Measurements from ENCODE around the gene PRDM16.

The PRDM16 gene

DNA sequence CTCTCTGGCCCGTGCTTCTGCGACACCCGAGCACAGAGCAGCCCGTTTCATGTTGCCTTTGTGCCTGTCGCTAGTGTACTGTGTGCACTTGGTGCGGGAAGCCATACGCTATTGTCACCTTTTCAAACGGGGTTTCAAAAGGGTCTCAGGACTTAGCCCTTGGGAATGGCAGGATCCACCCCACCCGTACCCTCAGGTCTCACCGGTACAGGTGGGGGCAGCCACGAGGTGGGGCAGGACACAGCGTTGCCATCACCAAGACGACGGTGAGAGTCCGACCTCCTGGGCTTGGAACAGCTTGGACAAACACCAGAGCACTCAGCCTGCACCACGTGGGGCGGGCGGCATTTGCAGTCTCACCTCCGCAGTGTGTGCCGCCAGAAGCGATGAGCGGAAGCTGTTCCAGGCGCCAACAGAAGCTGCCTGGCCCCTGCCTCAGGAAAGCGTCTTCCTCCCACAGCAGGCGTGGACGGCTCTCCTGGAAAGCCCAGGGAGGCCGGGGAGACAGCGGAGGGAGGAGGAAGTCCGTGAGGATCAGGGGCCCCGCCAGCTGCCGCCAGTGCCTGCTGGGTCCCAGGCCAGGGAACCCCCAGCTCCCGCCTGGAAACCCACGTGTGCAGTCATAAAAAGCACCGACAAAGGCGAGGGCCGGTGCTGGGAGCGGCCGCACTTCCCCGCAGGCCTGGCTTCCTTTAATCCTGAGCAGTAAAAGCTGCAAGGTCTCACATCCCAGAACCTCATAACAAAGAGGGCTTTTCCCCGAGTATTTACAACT is 254.2 kb downstream of the PRDM16 start:
- no peak for DNase-seq
- TF ChIP-seq POLR2A (IDR thresholded peaks at IDR 0.05; ENCODE audit: low read length) = no peak
- no peak for TF ChIP-seq GATA1 (IDR thresholded peaks at IDR 0.05; ENCODE audit: low read depth, low read length)

DNA sequence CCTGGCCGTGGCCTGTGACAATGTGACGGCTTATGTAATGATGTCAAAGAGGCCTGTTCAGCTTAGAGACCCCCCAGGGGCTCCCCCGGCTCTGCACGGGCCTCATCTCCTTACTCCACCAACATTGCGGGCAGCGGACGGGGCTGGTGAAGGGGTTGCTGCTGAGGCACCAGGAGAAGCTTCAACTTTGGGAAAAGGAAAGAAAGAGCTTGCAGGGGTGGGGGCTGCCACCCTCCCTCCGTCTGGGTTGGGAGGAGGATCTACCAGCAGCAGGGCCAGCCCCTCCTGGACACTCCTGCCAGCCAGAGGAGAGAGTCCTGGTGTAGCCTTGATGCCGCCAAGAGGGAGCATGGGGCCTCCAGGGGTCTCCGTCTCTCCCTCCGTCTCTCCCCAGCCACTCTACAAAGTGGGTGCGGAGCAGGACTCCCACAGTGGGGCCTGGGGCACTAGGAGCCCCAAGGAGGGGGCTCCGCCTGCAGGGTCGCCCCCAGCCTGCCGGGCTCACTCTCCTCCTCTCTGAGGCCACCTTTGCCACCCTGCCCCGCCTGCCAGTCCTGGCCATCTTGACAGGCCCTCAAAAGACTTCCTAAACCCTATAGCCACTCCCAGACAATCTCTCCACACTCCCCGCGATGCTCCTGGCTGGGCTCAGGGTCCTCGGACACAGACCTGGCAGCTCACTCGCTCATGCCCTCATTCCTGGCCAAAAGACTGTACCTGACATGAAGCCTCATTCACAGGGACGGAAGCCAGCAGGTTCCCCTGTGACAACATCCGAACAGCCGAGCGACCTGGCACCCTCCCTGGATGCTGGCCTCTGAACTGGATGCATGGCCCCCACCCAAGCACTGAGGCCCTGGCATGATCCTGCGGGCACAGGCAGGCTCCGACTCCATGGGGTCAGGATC is 255.0 kb downstream of the PRDM16 start:
- TF ChIP-seq POLR2A (IDR thresholded peaks at IDR 0.05; ENCODE audit: low read length) = no peak
- TF ChIP-seq GATA1 (IDR thresholded peaks at IDR 0.05; ENCODE audit: low read depth, low read length) = no peak
- no peak for DNase-seq

- TF ChIP-seq POLR2A (IDR thresholded peaks at IDR 0.05; ENCODE audit: low read length) = no peak
- no peak for TF ChIP-seq GATA1 (IDR thresholded peaks at IDR 0.05; ENCODE audit: low read depth, low read length)
- no peak for DNase-seq
Observed at GRCh38 chr1:3324704-3325535, 255.9 kb downstream of the PRDM16 start.

- DNase-seq = no peak
- TF ChIP-seq GATA1 (IDR thresholded peaks at IDR 0.05; ENCODE audit: low read depth, low read length) (no peak), POLR2A (IDR thresholded peaks at IDR 0.05; ENCODE audit: low read length) (no peak)
Observed at GRCh38 chr1:3326516-3327388, 257.7 kb downstream of the PRDM16 start.

DNA sequence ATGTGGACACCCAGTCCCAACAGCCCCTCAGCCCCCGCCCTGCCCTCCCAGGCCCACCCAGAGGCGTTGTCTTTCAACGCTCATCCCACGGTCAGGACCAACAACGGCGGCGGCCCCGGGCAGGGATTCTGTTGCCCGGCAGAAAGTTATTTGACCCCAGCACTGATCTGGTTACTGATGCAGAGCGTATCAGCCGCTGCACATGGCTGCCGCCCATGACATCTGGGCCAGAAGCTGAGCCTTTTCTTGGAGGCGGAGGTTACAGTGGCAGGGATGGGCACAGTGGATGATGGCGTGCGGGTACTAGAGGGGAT is 258.3 kb downstream of the PRDM16 start:
- DNase-seq = no peak
- TF ChIP-seq GATA1 (IDR thresholded peaks at IDR 0.05; ENCODE audit: low read depth, low read length) (no peak), POLR2A (IDR thresholded peaks at IDR 0.05; ENCODE audit: low read length) (no peak)

GRCh38 chr1:3327936-3328590 is 259.1 kb downstream of the PRDM16 start:
- TF ChIP-seq POLR2A (IDR thresholded peaks at IDR 0.05; ENCODE audit: low read length) = no peak
- TF ChIP-seq GATA1 (IDR thresholded peaks at IDR 0.05; ENCODE audit: low read depth, low read length) = no peak
- no peak for DNase-seq

GRCh38 chr1:3329640-3330281 is 260.8 kb downstream of the PRDM16 start:
- TF ChIP-seq GATA1 (IDR thresholded peaks at IDR 0.05; ENCODE audit: low read depth, low read length) = no peak
- TF ChIP-seq POLR2A (IDR thresholded peaks at IDR 0.05; ENCODE audit: low read length) = no peak
- no peak for DNase-seq

GRCh38 chr1:3330771-3331245 is 261.8 kb downstream of the PRDM16 start:
- TF ChIP-seq GATA1 (IDR thresholded peaks at IDR 0.05; ENCODE audit: low read depth, low read length) (no peak), POLR2A (IDR thresholded peaks at IDR 0.05; ENCODE audit: low read length) (no peak)
- no peak for DNase-seq

DNA sequence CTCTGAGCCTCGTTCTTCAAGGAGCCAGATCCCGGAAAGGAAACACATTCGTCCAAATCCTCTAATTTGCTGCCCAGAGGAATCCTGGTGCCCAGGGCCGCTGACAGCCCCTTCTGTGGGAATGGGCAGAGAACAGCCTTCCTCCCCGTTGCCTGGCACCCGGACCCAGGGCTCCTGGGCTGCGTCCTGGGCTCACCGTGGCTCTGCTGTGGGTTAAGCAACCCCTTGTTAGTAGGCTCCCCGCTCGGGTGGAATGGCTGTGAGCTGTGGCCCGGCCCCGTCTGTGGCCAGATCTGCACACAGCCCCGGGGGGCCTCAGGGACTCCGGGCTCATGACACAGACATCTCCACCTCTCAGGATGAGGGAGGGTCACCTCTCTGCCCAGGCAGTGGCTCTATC is 262.6 kb downstream of the PRDM16 start:
- DNase-seq = no peak
- TF ChIP-seq GATA1 (IDR thresholded peaks at IDR 0.05; ENCODE audit: low read depth, low read length) (no peak), POLR2A (IDR thresholded peaks at IDR 0.05; ENCODE audit: low read length) (no peak)

- TF ChIP-seq POLR2A (IDR thresholded peaks at IDR 0.05; ENCODE audit: low read length) (no peak), GATA1 (IDR thresholded peaks at IDR 0.05; ENCODE audit: low read depth, low read length) (no peak)
- no peak for DNase-seq
Observed at GRCh38 chr1:3332043-3332442, 263.0 kb downstream of the PRDM16 start.

DNA sequence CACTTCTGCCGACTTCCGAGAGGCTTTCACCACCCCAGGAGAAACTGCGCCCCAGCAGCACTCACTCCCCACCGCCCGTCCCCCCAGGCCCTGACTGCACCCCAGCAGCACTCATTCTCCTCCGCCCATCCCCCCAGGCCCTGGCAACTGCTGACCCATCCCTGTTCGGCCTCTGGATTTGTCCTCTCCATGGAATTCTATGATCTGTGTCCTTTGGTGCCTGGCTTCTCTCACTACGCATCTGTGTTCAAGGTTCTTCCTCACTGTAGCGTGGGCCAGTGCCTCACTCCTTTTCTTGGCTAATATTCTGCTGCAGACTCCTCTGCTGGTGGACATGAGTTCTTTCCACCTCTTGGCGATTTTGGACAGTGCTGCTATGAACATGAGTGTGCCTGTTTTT is 263.7 kb downstream of the PRDM16 start:
- no peak for TF ChIP-seq GATA1 (IDR thresholded peaks at IDR 0.05; ENCODE audit: low read depth, low read length)
- TF ChIP-seq POLR2A (IDR thresholded peaks at IDR 0.05; ENCODE audit: low read length) = no peak
- DNase-seq = no peak

DNA sequence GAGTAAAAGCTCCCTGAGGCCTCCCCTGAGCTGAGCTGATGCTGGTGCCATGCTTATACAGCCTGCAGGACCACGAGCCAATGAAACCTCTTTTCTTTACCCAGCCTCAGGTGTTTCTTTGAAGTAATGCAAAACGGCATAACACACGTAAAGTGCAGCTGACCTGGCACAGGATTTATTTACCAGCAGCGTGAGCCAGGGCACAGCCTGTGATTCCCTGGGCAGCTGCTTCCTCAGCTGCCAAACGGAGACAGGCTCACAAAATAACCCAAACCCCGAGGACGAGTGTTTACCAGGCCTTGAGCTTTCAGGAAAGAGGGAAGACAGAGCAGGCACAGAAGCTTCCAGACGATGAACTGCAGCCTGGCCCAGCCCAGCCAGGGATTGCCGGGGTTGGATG is 264.9 kb downstream of the PRDM16 start:
- no peak for TF ChIP-seq POLR2A (IDR thresholded peaks at IDR 0.05; ENCODE audit: low read length)
- no peak for TF ChIP-seq GATA1 (IDR thresholded peaks at IDR 0.05; ENCODE audit: low read depth, low read length)

More for the DNA sequence above, 264.9 kb downstream of the PRDM16 start:
- DNase-seq = no peak

Data from erythroblast (primary cell).